Fibroblast of the aortic adventitia (primary cell): ENCODE data around the gene PNMA3. TPM values are rescaled to one million over a fixed set of nuclear protein-coding genes. Genes with fewer than 3 reads are reported as not detected.
"Not testable (repeated sequence)": the region's sequence is repeated elsewhere in the genome, so short reads cannot be mapped to it uniquely, and the experiment has no call there.

Source experiments
- DNase-seq: peaks from one replicate; pipeline ENCODE4 v3.0.0-alpha.2; 2010; ENCODE audit warnings: low read depth
- H3K4me3 ChIP-seq: 2 replicates; pipeline ENCODE4 v1.5.1; 2011; ENCODE audit warnings: low read depth, mild to moderate bottlenecking, control low read depth, low read length, moderate library complexity
- small RNA-seq: library from RNA; depleted of rRNA; stranded (forward); fragments of <200 nt; gene quantifications from one replicate; pipeline ENCODE3, GENCODE V24; 2012
- total RNA-seq: library from RNA; depleted of rRNA; stranded (reverse); fragments of >200 nt; gene quantifications from 2 replicates; pipeline ENCODE4 v1.2.3, GENCODE V29; 2012; ENCODE audit warnings: low replicate concordance
- TF ChIP-seq, protein P1 (sequence below): IDR thresholded peaks from 2 replicates; pipeline ENCODE4 v1.5.1; 2011; ENCODE audit warnings: mild to moderate bottlenecking, low read length, control low read depth, inconsistent platforms; ENCODE audit not compliant: insufficient read depth

The PNMA3 gene
- total RNA-seq, 1 donor = under 0.01 TPM

DNA sequence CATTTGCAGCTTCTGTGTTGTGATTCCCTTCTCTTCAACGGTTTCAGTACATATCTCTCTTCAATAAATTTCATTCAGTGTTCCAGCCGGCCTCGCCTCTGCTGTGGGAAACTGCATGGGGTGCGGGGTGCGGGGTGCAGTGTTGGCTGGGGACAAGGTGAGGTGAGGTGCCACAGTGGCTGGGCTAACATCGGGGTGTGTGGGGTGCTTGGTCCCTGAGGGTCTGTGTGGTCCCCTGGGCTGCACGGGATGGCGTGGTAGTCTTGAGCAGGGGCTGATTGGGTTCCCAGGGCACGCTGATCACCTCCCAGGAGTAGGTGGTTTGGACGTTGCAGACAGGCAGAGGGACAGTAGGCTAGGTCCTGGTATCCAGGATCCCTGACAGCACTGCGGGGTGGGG is 18.7 kb downstream of the PNMA3 start:
- no peak overlapping the region for H3K4me3 ChIP-seq
- no peak for DNase-seq
- TF ChIP-seq, protein P1, sequence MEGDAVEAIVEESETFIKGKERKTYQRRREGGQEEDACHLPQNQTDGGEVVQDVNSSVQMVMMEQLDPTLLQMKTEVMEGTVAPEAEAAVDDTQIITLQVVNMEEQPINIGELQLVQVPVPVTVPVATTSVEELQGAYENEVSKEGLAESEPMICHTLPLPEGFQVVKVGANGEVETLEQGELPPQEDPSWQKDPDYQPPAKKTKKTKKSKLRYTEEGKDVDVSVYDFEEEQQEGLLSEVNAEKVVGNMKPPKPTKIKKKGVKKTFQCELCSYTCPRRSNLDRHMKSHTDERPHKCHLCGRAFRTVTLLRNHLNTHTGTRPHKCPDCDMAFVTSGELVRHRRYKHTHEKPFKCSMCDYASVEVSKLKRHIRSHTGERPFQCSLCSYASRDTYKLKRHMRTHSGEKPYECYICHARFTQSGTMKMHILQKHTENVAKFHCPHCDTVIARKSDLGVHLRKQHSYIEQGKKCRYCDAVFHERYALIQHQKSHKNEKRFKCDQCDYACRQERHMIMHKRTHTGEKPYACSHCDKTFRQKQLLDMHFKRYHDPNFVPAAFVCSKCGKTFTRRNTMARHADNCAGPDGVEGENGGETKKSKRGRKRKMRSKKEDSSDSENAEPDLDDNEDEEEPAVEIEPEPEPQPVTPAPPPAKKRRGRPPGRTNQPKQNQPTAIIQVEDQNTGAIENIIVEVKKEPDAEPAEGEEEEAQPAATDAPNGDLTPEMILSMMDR = no peak

DNA sequence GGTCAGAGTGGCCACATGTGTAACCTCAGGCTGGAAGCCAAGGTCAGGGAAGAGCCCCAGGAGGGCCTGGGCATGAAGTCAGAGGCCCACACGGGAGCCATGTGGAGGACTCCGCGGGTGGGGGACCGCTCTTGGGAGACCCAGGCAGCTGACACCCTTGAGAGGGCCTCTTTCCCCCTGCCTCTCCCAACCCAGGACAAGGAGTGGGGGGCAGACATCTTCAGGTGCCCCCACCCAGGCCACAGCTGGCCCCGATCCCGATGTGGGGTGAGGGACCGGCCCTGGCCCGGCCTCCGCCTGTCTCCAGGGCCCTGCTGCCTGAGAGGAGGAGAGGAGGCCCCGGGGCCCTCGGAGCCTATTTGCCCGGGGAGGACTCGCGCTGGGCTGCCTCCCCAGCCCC is 19.1 kb downstream of the PNMA3 start:
- no peak overlapping the region for H3K4me3 ChIP-seq
- DNase-seq = no peak
- TF ChIP-seq, protein P1 = no peak

DNA sequence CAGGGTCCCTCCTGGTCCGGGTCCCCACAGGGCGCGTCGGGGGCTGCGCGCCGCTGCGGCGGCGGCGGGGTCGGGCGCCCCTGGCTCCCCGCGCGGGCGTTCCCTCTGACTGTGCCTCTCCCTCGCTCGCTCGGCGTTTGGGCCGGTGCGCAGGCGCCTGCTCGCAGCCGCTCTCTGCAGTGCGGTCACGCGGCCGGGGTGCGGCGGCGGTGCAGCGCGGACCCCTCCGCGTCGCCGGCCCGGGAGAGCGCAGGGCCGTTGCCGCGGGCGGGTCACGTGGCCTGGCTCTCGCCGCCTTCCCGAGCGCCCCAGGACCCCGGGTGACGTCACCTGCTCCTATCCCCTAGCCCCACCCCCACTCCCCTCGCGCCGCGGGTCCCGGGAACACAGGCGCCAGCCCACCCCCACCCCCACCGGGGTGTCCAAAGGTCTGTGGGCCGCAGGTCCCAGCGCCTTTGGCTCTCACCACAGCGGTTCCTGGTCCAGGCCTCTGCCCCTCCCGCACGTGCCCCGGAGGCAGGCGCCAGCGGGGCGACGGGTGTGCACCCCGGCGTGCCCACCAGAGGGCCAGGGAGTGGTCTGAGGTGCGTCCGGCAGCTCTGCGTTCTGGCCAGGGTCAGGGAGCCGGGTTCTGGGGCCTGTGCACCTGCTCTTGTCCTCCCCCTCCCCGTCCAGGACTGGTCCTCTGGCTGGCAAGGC is 21.3 kb downstream of the PNMA3 start:
- DNase-seq, H3K4me3 ChIP-seq: not testable (repeated sequence)

DNA sequence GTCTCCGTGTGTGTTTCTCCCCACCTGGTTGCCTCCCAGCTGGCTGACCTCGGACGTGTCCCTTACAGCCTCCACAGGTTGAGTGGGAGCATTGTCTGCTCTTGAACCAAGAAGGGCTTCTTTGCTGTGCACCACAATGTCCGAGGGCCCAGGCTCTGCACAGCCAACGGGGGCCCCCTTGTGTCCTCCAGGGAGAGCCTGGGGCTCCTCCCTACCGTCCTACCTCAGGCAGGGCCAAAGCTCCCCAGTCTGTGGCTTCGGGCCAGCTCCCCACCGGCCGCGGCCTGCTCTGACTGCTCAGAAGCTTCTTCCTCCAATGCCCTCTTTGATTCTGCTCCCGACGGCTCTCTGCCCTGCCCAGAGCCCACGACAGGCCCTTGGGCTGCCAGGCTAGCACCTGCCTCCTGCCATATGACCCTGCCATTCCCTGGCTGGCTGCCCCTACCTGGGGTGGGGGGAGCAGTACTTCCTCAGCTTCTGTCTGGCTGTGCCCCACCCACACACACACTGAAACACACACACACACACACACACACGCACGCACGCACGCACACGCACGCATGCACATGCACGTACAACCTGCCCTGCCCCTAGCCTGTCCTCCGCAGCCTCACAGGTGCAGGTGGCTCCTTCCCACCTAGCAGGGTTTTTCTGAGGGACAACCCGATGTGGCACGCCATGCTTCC is 27.1 kb downstream of the PNMA3 start:
- DNase-seq, H3K4me3 ChIP-seq: not testable (repeated sequence)

DNA sequence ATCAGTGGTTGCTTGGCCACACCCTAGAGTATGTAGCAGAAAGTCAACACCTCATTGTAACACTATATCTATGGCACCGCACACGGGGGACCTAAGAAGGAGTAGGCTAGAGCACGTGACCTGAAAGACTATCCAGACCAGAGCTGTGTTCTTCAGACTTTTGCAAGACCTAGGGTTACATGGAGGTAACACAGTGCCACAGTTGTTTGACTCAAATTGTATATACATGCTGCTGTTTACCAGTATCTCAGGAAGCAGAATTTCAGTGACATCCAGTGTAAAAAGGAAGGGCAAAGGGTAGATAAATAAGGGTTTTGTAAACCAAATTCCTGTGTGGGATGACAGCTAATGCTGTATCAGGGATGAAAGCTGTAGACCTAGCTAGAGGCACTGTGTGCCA is 46.1 kb downstream of the PNMA3 start:
- DNase-seq = no peak
- TF ChIP-seq, protein P1 = no peak
- H3K4me3 ChIP-seq = no peak overlapping the region

DNA sequence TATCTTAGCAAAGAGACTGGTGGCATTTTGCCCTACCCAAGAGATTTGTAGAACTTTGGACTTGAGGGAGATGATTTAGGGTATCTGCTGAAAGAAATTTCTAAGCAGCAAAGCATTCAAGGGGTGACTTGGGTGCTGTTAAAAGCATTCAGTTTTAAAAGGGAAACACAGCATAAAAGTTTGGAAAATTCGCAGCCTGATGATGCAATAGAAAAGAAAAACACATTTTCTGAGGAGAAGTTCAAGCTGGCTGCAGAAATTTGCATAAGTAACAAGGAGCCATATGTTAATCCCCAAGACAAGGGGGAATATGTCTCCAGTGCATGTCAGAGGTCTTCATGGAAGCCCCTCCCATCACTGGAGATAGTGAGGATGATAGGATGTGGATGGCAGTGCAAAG is 48.7 kb downstream of the PNMA3 start:
- DNase-seq, H3K4me3 ChIP-seq: not testable (repeated sequence)

DNA sequence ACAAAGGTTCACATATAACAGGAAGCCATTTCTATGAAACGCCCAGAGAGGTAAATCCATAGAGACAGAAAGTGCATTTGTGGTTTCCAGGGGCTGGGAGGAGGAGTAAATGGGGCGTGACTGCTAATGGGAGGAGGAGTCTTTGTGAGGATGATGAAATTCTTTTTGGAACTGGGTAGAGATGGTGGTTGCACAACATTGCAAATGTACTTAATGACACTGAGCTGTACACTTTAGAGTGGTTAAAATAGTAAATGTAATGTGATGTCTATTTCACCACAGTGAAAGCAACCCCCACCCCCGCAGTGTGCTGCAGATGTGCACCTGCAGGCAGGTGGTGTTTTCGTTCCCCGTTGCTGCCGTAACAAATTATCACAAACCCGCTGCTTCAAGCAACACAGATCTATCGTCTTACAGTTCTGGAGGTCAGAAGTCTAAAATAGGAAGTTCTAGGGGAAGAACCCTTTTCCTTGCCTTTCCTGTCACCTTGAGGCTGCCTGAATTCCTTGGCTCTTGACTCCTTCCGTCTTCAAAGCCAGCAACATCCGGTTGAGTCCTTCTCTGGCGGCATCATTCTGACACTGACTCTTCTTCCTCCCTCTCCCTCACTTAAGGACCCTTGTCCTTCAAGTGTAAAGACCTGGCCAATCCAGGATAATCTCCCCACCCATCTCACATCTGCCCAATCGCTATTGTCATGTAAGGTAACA is 50.0 kb downstream of the PNMA3 start:
- DNase-seq, H3K4me3 ChIP-seq: not testable (repeated sequence)

Small RNA genes within 50 kb of the gene (small RNA-seq; reads per million reads assigned to genes)
- not detected for gene AC243428.1

Other genes starting within 250 kb of the PNMA3 start
- gene CETN2, start 225.7 kb upstream of the PNMA3 start, total RNA-seq = 65.7 and 209 TPM in 2 replicates
- 8.8 and 11.7 TPM in 2 replicates for gene NSDHL, start 225.4 kb upstream of the PNMA3 start, total RNA-seq
- gene ZNF185, start 158.4 kb upstream of the PNMA3 start, total RNA-seq = 1.1 and 4.7 TPM in 2 replicates
- not detected in 2 replicates for gene PNMA5, start 62.4 kb upstream of the PNMA3 start, total RNA-seq
- 1.3 and 14.9 TPM in 2 replicates for gene PNMA6A, start 16.0 kb downstream of the PNMA3 start, total RNA-seq
- gene MAGEA1, start 122.8 kb downstream of the PNMA3 start, total RNA-seq = not detected in 2 replicates